Mesodermal cell (in vitro differentiated cells): ENCODE results near the gene BCL2L1.
"Not testable (repeated sequence)": the region's sequence is repeated elsewhere in the genome, so short reads cannot be mapped to it uniquely, and the experiment has no call there.

Experiments
- H3K27ac ChIP-seq: 2 replicates; pipeline ENCODE4 v1.7.0; 2013; ENCODE audit warnings: mild to moderate bottlenecking, low read depth, low read length, moderate library complexity; ENCODE audit not compliant: severe bottlenecking
- H3K36me3 ChIP-seq: 2 replicates; pipeline ENCODE4 v1.7.1; 2013; ENCODE audit warnings: mild to moderate bottlenecking, low read length, moderate library complexity; ENCODE audit not compliant: control insufficient read depth, insufficient read depth
- H3K4me1 ChIP-seq: one replicate; pipeline ENCODE4 v1.7.1; 2013; ENCODE audit warnings: mild to moderate bottlenecking, low read length; ENCODE audit not compliant: insufficient read depth, control insufficient read depth, poor library complexity, severe bottlenecking
- H3K4me3 ChIP-seq: 2 replicates; pipeline ENCODE4 v1.7.0; 2013; ENCODE audit warnings: low read length, control low read depth, mild to moderate bottlenecking; ENCODE audit not compliant: insufficient read depth, poor library complexity, severe bottlenecking; ENCODE audit errors: extremely low read depth
- H3K9me3 ChIP-seq: 2 replicates; pipeline ENCODE4 v1.7.1; 2013; ENCODE audit warnings: mild to moderate bottlenecking, low read length, moderate library complexity; ENCODE audit not compliant: control insufficient read depth
- WGBS, 2 experiments: methylation state at CpG; one replicate each; pipeline ENCODE4 v1.1.5; 2013; ENCODE audit warnings: missing lambda C conversion rate in 2 of 2; ENCODE audit not compliant: insufficient coverage in 2 of 2; 5-methylcytosine and 5-hydroxymethylcytosine counted together

BCL2L1 gene

GRCh38 chr20:31633339-31633914 is 89.2 kb downstream of the BCL2L1 start:
- 96 to 98% methylated on average over 9 to 14 of the region's 14 CpGs for WGBS, 2 experiments
- no peak overlapping the region for H3K27ac ChIP-seq
- H3K4me3 ChIP-seq, result no peak overlapping the region
- H3K4me1 ChIP-seq, result no peaks in the 10 kb centered on the region
- H3K9me3 ChIP-seq, result no peaks in the 10 kb centered on the region
- no peaks in the 10 kb centered on the region for H3K36me3 ChIP-seq

- no peaks in the 10 kb centered on the region for H3K36me3 ChIP-seq
- no peaks in the 10 kb centered on the region for H3K4me1 ChIP-seq
- H3K27ac ChIP-seq, result no peak overlapping the region
- no peaks in the 10 kb centered on the region for H3K9me3 ChIP-seq
- no peak overlapping the region for H3K4me3 ChIP-seq
- WGBS, 2 experiments, result 94 to 97% methylated on average over 31 to 36 of the region's 40 CpGs
Measured at GRCh38 chr20:31632548-31633338, 89.9 kb downstream of the BCL2L1 start.

GRCh38 chr20:31630187-31630790 is 92.4 kb downstream of the BCL2L1 start:
- H3K27ac ChIP-seq, result no peak overlapping the region
- WGBS, 2 experiments, result no CpG with 5 or more reads among the region's 2 CpGs
- no peaks in the 10 kb centered on the region for H3K4me1 ChIP-seq
- no peaks in the 10 kb centered on the region for H3K9me3 ChIP-seq
- no peaks in the 10 kb centered on the region for H3K36me3 ChIP-seq
- no peak overlapping the region for H3K4me3 ChIP-seq

- not testable (repeated sequence) for H3K9me3 ChIP-seq, H3K36me3 ChIP-seq, H3K27ac ChIP-seq, H3K4me3 ChIP-seq, H3K4me1 ChIP-seq
- no CpG with 5 or more reads among the region's 2 CpGs for WGBS, 2 experiments
Measured at GRCh38 chr20:31628057-31628456, 94.6 kb downstream of the BCL2L1 start.

- H3K27ac ChIP-seq, H3K4me3 ChIP-seq, H3K4me1 ChIP-seq, H3K9me3 ChIP-seq, H3K36me3 ChIP-seq: not testable (repeated sequence)
- 90 to 100% methylated on average over 5 to 7 of the region's 8 CpGs for WGBS, 2 experiments
Measured at GRCh38 chr20:31626534-31626933, 96.1 kb downstream of the BCL2L1 start.

GRCh38 chr20:31623123-31623505 is 99.6 kb downstream of the BCL2L1 start:
- not testable (repeated sequence) for H3K27ac ChIP-seq

GRCh38 chr20:31620246-31620645 is 102.4 kb downstream of the BCL2L1 start:
- Histone ChIP-seq H3K27ac (no peak overlapping the region), H3K9me3 (no peaks in the 10 kb centered on the region), H3K4me3 (no peak overlapping the region), H3K4me1 (no peaks in the 10 kb centered on the region), H3K36me3 (no peaks in the 10 kb centered on the region)
- 100% methylated on average over 1 of the region's 3 CpGs; no CpG with 5 or more reads in 1 of the 2 experiments for WGBS, 2 experiments

More at GRCh38 chr20:31623123-31623505, 99.6 kb downstream of the BCL2L1 start:
- 94% methylated on average over 3 of the region's 6 CpGs; no CpG with 5 or more reads in 1 of the 2 experiments for WGBS, 2 experiments
- H3K9me3 ChIP-seq, H3K4me3 ChIP-seq, H3K36me3 ChIP-seq, H3K4me1 ChIP-seq: not testable (repeated sequence)

GRCh38 chr20:31617432-31618104 is 105.1 kb downstream of the BCL2L1 start:
- H3K4me3 ChIP-seq, result no peak overlapping the region
- H3K4me1 ChIP-seq, result no peaks in the 10 kb centered on the region
- no peaks in the 10 kb centered on the region for H3K36me3 ChIP-seq
- WGBS, 2 experiments, result 86 to 93% methylated on average over 4 of the region's 6 CpGs
- no peak overlapping the region for H3K27ac ChIP-seq
- no peaks in the 10 kb centered on the region for H3K9me3 ChIP-seq

GRCh38 chr20:31615416-31615815 is 107.3 kb downstream of the BCL2L1 start:
- H3K27ac ChIP-seq, result no peak overlapping the region
- no peak overlapping the region for H3K4me3 ChIP-seq
- no peaks in the 10 kb centered on the region for H3K9me3 ChIP-seq
- no peaks in the 10 kb centered on the region for H3K36me3 ChIP-seq
- H3K4me1 ChIP-seq, result peaks cover 7% of the 10 kb centered on the region
- 90 to 100% methylated on average over 1 to 2 of the region's 8 CpGs for WGBS, 2 experiments
